Activated CD8-positive, alpha-beta memory T cell treated with anti-CD3 and anti-CD28 coated beads for 24 hours (primary cell): ENCODE data around the gene GALNT9.
"Not testable (repeated sequence)": the region's sequence is repeated elsewhere in the genome, so short reads cannot be mapped to it uniquely, and the experiment has no call there.

ENCODE experiments used
- DNase-seq: peaks from one replicate; pipeline ENCODE4 v3.0.0-alpha.2; 2020

GALNT9 gene

GRCh38 chr12:132152953-132153352 is 176.4 kb downstream of the GALNT9 start:
- no peak for DNase-seq

- DNase-seq, result no peak
Observed at GRCh38 chr12:132152411-132152821, 177.0 kb downstream of the GALNT9 start.

GRCh38 chr12:132151766-132152410 is 177.5 kb downstream of the GALNT9 start:
- no peak for DNase-seq

GRCh38 chr12:132151145-132151765 is 178.1 kb downstream of the GALNT9 start:
- no peak for DNase-seq

GRCh38 chr12:132150780-132151144 is 178.6 kb downstream of the GALNT9 start:
- no peak for DNase-seq

GRCh38 chr12:132149526-132149925 is 179.9 kb downstream of the GALNT9 start:
- not testable (repeated sequence) for DNase-seq

- no peak for DNase-seq
Observed at GRCh38 chr12:132148368-132149045, 180.9 kb downstream of the GALNT9 start.

GRCh38 chr12:132147423-132148367 is 181.7 kb downstream of the GALNT9 start:
- no peak for DNase-seq

- no peak for DNase-seq
Observed at GRCh38 chr12:132146772-132147422, 182.5 kb downstream of the GALNT9 start.
